HepG2 (cell line): ENCODE data around the gene NF2. TPM values are rescaled to one million over a fixed set of nuclear protein-coding genes. Genes with fewer than 3 reads are reported as not detected.

Experiments used
- ADNP ChIP-seq: sonication (generic); formaldehyde crosslinking; IDR thresholded peaks from 2 replicates; pipeline ENCODE4 v1.4.0; 2020; ENCODE audit warnings: missing genetic modification reagents
- CTCF ChIP-seq: sonication (generic); formaldehyde crosslinking; IDR thresholded peaks from 2 replicates; pipeline ENCODE4 v1.5.0; 2020; ENCODE audit warnings: mild to moderate bottlenecking, missing genetic modification reagents, moderate library complexity
- FOXA1 ChIP-seq, 2 experiments: fragments of 450-650 bp in 1 of 2; sonication (generic) in 1 of 2; formaldehyde crosslinking in 1 of 2; IDR thresholded peaks; 2 replicates each; pipeline versions ENCODE4 v1.4.0 to v1.6.1; 2016 to 2020; ENCODE audit warnings: missing genetic modification reagents in 1 of 2
- HDAC6 ChIP-seq: fragments of 200-600 bp; sonication (generic); IDR thresholded peaks from 2 replicates; pipeline ENCODE4 v1.7.0; 2017; ENCODE audit warnings: mild to moderate bottlenecking, antibody characterized with exemption, low read length, low read depth
- HIC2 ChIP-seq: sonication (generic); formaldehyde crosslinking; IDR thresholded peaks from 2 replicates; pipeline ENCODE4 v1.9.0; 2022; ENCODE audit warnings: low read depth, missing genetic modification reagents
- HNF1B ChIP-seq: sonication (generic); formaldehyde crosslinking; IDR thresholded peaks from 2 replicates; pipeline ENCODE4 v1.5.1; 2020; ENCODE audit warnings: mild to moderate bottlenecking, moderate library complexity, missing genetic modification reagents
- IRF2 ChIP-seq: IDR thresholded peaks from 2 replicates; pipeline ENCODE4 v1.6.1; 2018; ENCODE audit warnings: missing genetic modification reagents, missing compliant biosample characterization
- MTF1 ChIP-seq: sonication (generic); formaldehyde crosslinking; IDR thresholded peaks from 2 replicates; pipeline ENCODE4 v1.5.0; 2020; ENCODE audit warnings: missing genetic modification reagents
- PRDM15 ChIP-seq: sonication (generic); formaldehyde crosslinking; IDR thresholded peaks from 2 replicates; pipeline ENCODE4 v1.4.0; 2020; ENCODE audit warnings: missing genetic modification reagents
- SMC3 ChIP-seq: IDR thresholded peaks from 2 replicates; pipeline ENCODE4 v1.6.1; 2011; ENCODE audit warnings: low read length, improper control_type of control experiment
- SYNCRIP ChIP-seq: fragments of 200-400 bp; formaldehyde crosslinking; IDR thresholded peaks from 2 replicates; pipeline ENCODE4 v1.6.1; 2018; ENCODE audit warnings: mild to moderate bottlenecking, low read depth, low read length; ENCODE audit not compliant: insufficient read depth
- THAP9 ChIP-seq: sonication (generic); formaldehyde crosslinking; IDR thresholded peaks from 2 replicates; pipeline ENCODE4; 2020; ENCODE audit warnings: missing genetic modification reagents, mild to moderate bottlenecking, borderline replicate concordance
- ZNF562 ChIP-seq: sonication (generic); formaldehyde crosslinking; IDR thresholded peaks from 2 replicates; pipeline ENCODE4 v1.8.0; 2022; ENCODE audit warnings: missing genetic modification reagents, borderline replicate concordance
- ZNF567 ChIP-seq: sonication (generic); formaldehyde crosslinking; IDR thresholded peaks from 2 replicates; pipeline ENCODE4 v1.8.1; 2023; ENCODE audit warnings: mild to moderate bottlenecking, missing genetic modification reagents, borderline replicate concordance
- ZNF614 ChIP-seq: IDR thresholded peaks from 2 replicates; pipeline ENCODE4 v1.6.1; 2018; ENCODE audit warnings: missing biosample characterization, missing genetic modification reagents, inconsistent platforms, borderline replicate concordance
- ZNF891 ChIP-seq: sonication (generic); formaldehyde crosslinking; IDR thresholded peaks from 2 replicates; pipeline ENCODE4 v1.5.0; 2020; ENCODE audit warnings: mild to moderate bottlenecking, missing genetic modification reagents
- polyA plus RNA-seq, 8 experiments: library from polyadenylated mRNA; depleted of rRNA in 3 of 8; stranded (reverse) in 7 of 8; unstranded in 1 of 8; fragments of >200 nt; fragmentation: Illumina TruSeq in 4 of 8; extraction: Trizol in 4 of 8; gene quantifications; 2 replicates each; pipeline versions ENCODE4 v1.2.1 to v1.2.3, GENCODE V29; 2011 to 2016; ENCODE audit warnings: low read depth in 4 of 8, missing spikeins in 1 of 8, mixed read lengths in 1 of 8; ENCODE audit not compliant: insufficient read depth in 1 of 8
- total RNA-seq, 5 experiments: library from RNA; depleted of rRNA; stranded (reverse); fragments of >200 nt; fragmentation: Illumina TruSeq; extraction: Trizol; gene quantifications; 2 replicates each; pipeline ENCODE4 v1.2.3, GENCODE V29; 2016; ENCODE audit warnings: low read depth in 1 of 5

The NF2 gene
- total and polyA plus RNA-seq, 2 of the 13 experiments (the other 11 are each of a cell fraction or from before 2014, with no cell fraction given), result 9.3 to 33.3 TPM

- TF ChIP-seq FOXA1 (IDR thresholded peaks at IDR 0.05) (no peak), FOXA1 (CRISPR knock-in tag; IDR thresholded peaks at IDR 0.05) (no peak), SYNCRIP (no peak), PRDM15 (CRISPR knock-in tag) (peak; percentile 70; the same call in 1 of the 2 replicates), ZNF614 (CRISPR knock-in tag) (no peak), IRF2 (no peak), HDAC6 (no peak), THAP9 (CRISPR knock-in tag) (no peak), ADNP (CRISPR knock-in tag) (no peak), SMC3 (peak; percentile 36), ZNF562 (CRISPR knock-in tag) (no peak), HNF1B (CRISPR knock-in tag) (no peak), ZNF891 (CRISPR knock-in tag) (no peak), CTCF (CRISPR knock-in tag) (peak; percentile 62), HIC2 (CRISPR knock-in tag) (0 out of 2 replicates have a peak, but pooled peaks have one; percentile 35), MTF1 (CRISPR knock-in tag) (no peak), ZNF567 (CRISPR knock-in tag) (no peak)
Observed at GRCh38 chr22:29701155-29701999, 97.9 kb downstream of the NF2 start (continued).
